ENCODE data around the gene ARF5.

DNA sequence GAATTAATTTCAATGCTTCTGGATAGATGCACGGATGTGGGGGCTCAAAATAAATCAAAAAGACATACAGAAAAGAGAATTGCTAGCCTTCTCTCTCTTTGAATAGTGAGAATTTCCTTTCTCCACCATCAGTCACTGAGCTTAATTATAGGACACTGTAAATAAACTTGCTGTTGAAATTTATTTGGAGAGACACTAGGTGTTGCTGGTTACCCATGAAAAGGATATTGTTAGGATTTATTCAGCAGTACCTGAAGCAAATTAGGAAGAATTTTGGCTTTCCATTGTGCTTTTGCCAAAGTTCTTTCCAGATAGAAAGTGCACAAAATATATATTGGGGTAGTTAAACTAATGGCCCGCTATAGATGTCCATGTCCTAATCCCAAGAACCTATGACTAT is 30.4 kb upstream of the ARF5 start:
- no peak for TF ChIP-seq FOXM1 (IDR thresholded peaks at IDR 0.05; ENCODE audit: borderline replicate concordance)
- TF ChIP-seq BHLHE40 (IDR thresholded peaks at IDR 0.05; ENCODE audit: borderline replicate concordance): no peak
- TF ChIP-seq SUZ12 (IDR thresholded peaks at IDR 0.05): no peak
- TF ChIP-seq CTBP1 (IDR thresholded peaks at IDR 0.05; ENCODE audit: borderline replicate concordance): no peak
- no peak for TF ChIP-seq LEF1 (IDR thresholded peaks at IDR 0.05; ENCODE audit: borderline replicate concordance)
- TF ChIP-seq, protein P1, sequence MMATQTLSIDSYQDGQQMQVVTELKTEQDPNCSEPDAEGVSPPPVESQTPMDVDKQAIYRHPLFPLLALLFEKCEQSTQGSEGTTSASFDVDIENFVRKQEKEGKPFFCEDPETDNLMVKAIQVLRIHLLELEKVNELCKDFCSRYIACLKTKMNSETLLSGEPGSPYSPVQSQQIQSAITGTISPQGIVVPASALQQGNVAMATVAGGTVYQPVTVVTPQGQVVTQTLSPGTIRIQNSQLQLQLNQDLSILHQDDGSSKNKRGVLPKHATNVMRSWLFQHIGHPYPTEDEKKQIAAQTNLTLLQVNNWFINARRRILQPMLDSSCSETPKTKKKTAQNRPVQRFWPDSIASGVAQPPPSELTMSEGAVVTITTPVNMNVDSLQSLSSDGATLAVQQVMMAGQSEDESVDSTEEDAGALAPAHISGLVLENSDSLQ (IDR thresholded peaks at IDR 0.05): no peak
- no peak for TF ChIP-seq FOXA1 (IDR thresholded peaks at IDR 0.05)
- TF ChIP-seq ZNF384 (IDR thresholded peaks at IDR 0.05): no peak
- TF ChIP-seq ARNT (IDR thresholded peaks at IDR 0.05): no peak

Data from HEK293T (cell line).